Measurements from ENCODE around the gene TGFBI.

TGFBI gene

GRCh38 chr5:136015003-136015375 is 13.8 kb upstream of the TGFBI start:
- no peak for TF ChIP-seq CTCF (IDR thresholded peaks at IDR 0.05; ENCODE audit: low read depth, low read length)
- in situ Hi-C loops (cut with HindIII; ENCODE audit: low sequenced_read_pairs): no loop called here
- DNase-seq (ENCODE audit: low read depth, low spot score): no peak
- no peak overlapping the region for H3K4me3 ChIP-seq (ENCODE audit: low read depth, low read length)

- in situ Hi-C loops (cut with HindIII; ENCODE audit: low sequenced_read_pairs): no loop called here
- H3K4me3 ChIP-seq (ENCODE audit: low read depth, low read length): no peak overlapping the region
- DNase-seq (ENCODE audit: low read depth, low spot score): no peak
- no peak for TF ChIP-seq CTCF (IDR thresholded peaks at IDR 0.05; ENCODE audit: low read depth, low read length)
Observed at GRCh38 chr5:136015966-136016650, 12.7 kb upstream of the TGFBI start.

GRCh38 chr5:136016945-136017530 is 11.8 kb upstream of the TGFBI start:
- DNase-seq (ENCODE audit: low read depth, low spot score): peak; percentile 97
- in situ Hi-C loops (cut with HindIII; ENCODE audit: low sequenced_read_pairs): no loop called here
- H3K4me3 ChIP-seq (ENCODE audit: low read depth, low read length): no peak overlapping the region
- TF ChIP-seq CTCF (IDR thresholded peaks at IDR 0.05; ENCODE audit: low read depth, low read length): no peak

GRCh38 chr5:136018814-136019783 is 9.7 kb upstream of the TGFBI start:
- no peak overlapping the region for H3K4me3 ChIP-seq (ENCODE audit: low read depth, low read length)
- in situ Hi-C loops (cut with HindIII; ENCODE audit: low sequenced_read_pairs): no loop called here
- peak; percentile 45 for TF ChIP-seq CTCF (IDR thresholded peaks at IDR 0.05; ENCODE audit: low read depth, low read length)
- DNase-seq (ENCODE audit: low read depth, low spot score): peak; percentile 98

GRCh38 chr5:136020001-136020382 is 8.8 kb upstream of the TGFBI start:
- in situ Hi-C loops (cut with HindIII; ENCODE audit: low sequenced_read_pairs): no loop called here
- no peak overlapping the region for H3K4me3 ChIP-seq (ENCODE audit: low read depth, low read length)
- TF ChIP-seq CTCF (IDR thresholded peaks at IDR 0.05; ENCODE audit: low read depth, low read length): no peak
- DNase-seq (ENCODE audit: low read depth, low spot score): no peak

- in situ Hi-C loops (cut with HindIII; ENCODE audit: low sequenced_read_pairs): no loop called here
- TF ChIP-seq CTCF (IDR thresholded peaks at IDR 0.05; ENCODE audit: low read depth, low read length): no peak
- peak; percentile 99 for DNase-seq (ENCODE audit: low read depth, low spot score)
- no peak overlapping the region for H3K4me3 ChIP-seq (ENCODE audit: low read depth, low read length)
Observed at GRCh38 chr5:136020383-136021015, 8.3 kb upstream of the TGFBI start.
